Parathyroid adenoma (tissue), 2 donors: ENCODE data around the gene CLEC16A.

Experiments
- H2AFZ ChIP-seq: fragments of 300-600 bp; sonication (generic); one replicate; pipeline ENCODE4 v1.7.0; 2017; ENCODE audit warnings: antibody characterized with exemption, mild to moderate bottlenecking
- H3K27ac ChIP-seq: fragments of 300-600 bp; sonication (generic); one replicate; pipeline ENCODE4 v1.7.0; 2017
- H3K27me3 ChIP-seq: fragments of 300-600 bp; sonication (generic); one replicate; pipeline ENCODE4 v1.7.0; 2017; ENCODE audit warnings: low read length; ENCODE audit not compliant: control insufficient read depth, insufficient read depth
- H3K36me3 ChIP-seq: fragments of 300-600 bp; sonication (generic); one replicate; pipeline ENCODE4 v1.7.0; 2017; ENCODE audit warnings: low read length; ENCODE audit not compliant: control insufficient read depth, insufficient read depth
- H3K4me1 ChIP-seq: fragments of 300-600 bp; sonication (generic); one replicate; pipeline ENCODE4 v1.7.0; 2017; ENCODE audit warnings: control low read depth
- H3K4me2 ChIP-seq: fragments of 300-600 bp; sonication (generic); one replicate; pipeline ENCODE4 v1.7.0; 2017; ENCODE audit warnings: low read length
- H3K4me3 ChIP-seq: fragments of 300-600 bp; sonication (generic); one replicate; pipeline ENCODE4 v1.7.0; 2017; ENCODE audit warnings: low read depth, low read length
- H3K79me2 ChIP-seq: fragments of 300-600 bp; sonication (generic); one replicate; pipeline ENCODE4 v1.7.0; 2017; ENCODE audit warnings: control low read depth
- H3K9ac ChIP-seq: fragments of 300-600 bp; sonication (generic); one replicate; pipeline ENCODE4 v1.7.0; 2017; ENCODE audit warnings: mild to moderate bottlenecking
- H3K9me3 ChIP-seq: fragments of 300-600 bp; sonication (generic); one replicate; pipeline ENCODE4 v1.7.0; 2017; ENCODE audit warnings: low read length; ENCODE audit not compliant: control insufficient read depth
- CTCF ChIP-seq: fragments of 300-600 bp; sonication (generic); IDR thresholded peaks from one replicate; pipeline ENCODE4 v1.7.0; 2017; ENCODE audit warnings: antibody characterized with exemption, mild to moderate bottlenecking
- donor health status: primary hyperparathyroidism.

The CLEC16A gene

GRCh38 chr16:11093572-11094074 lies 149.3 kb downstream of the CLEC16A start:
- H3K9me3 ChIP-seq: no peaks in the 10 kb centered on the region
- no peak overlapping the region for H3K4me3 ChIP-seq
- H3K79me2 ChIP-seq: no peaks in the 10 kb centered on the region
- H3K36me3 ChIP-seq: no peaks in the 10 kb centered on the region
- no peak overlapping the region for H3K9ac ChIP-seq
- H3K4me2 ChIP-seq: no peak overlapping the region
- H3K27me3 ChIP-seq: no peaks in the 10 kb centered on the region
- no peak overlapping the region for H3K27ac ChIP-seq
- no peaks in the 10 kb centered on the region for H3K4me1 ChIP-seq
- H2AFZ ChIP-seq: no peak overlapping the region
- no peak for TF ChIP-seq CTCF

- no peak overlapping the region for H3K27ac ChIP-seq
- no peak for TF ChIP-seq CTCF
- H3K4me1 ChIP-seq: no peaks in the 10 kb centered on the region
These were observed 149.9 kb downstream of the CLEC16A start for GRCh38 chr16:11094075-11094856.

GRCh38 chr16:11094857-11095565 lies 150.6 kb downstream of the CLEC16A start:
- no peaks in the 10 kb centered on the region for H3K36me3 ChIP-seq
- H3K4me1 ChIP-seq: no peaks in the 10 kb centered on the region
- H3K9me3 ChIP-seq: no peaks in the 10 kb centered on the region
- H3K4me2 ChIP-seq: no peak overlapping the region
- H3K27ac ChIP-seq: no peak overlapping the region
- H3K9ac ChIP-seq: no peak overlapping the region
- no peak overlapping the region for H3K4me3 ChIP-seq
- H2AFZ ChIP-seq: no peak overlapping the region
- no peak for TF ChIP-seq CTCF
- H3K79me2 ChIP-seq: no peaks in the 10 kb centered on the region
- no peaks in the 10 kb centered on the region for H3K27me3 ChIP-seq

More at GRCh38 chr16:11094075-11094856, 149.9 kb downstream of the CLEC16A start:
- Histone ChIP-seq H3K79me2 (no peaks in the 10 kb centered on the region), H3K9me3 (no peaks in the 10 kb centered on the region), H3K36me3 (no peaks in the 10 kb centered on the region), H3K27me3 (no peaks in the 10 kb centered on the region), H3K4me3 (no peak overlapping the region), H3K4me2 (no peak overlapping the region), H2AFZ (no peak overlapping the region), H3K9ac (no peak overlapping the region)

- no peaks in the 10 kb centered on the region for H3K79me2 ChIP-seq
- no peak overlapping the region for H3K4me2 ChIP-seq
- no peak for TF ChIP-seq CTCF
- H3K9me3 ChIP-seq: no peaks in the 10 kb centered on the region
- no peak overlapping the region for H2AFZ ChIP-seq
- H3K9ac ChIP-seq: no peak overlapping the region
- no peak overlapping the region for H3K4me3 ChIP-seq
- H3K36me3 ChIP-seq: no peaks in the 10 kb centered on the region
- no peaks in the 10 kb centered on the region for H3K4me1 ChIP-seq
- no peak overlapping the region for H3K27ac ChIP-seq
- no peaks in the 10 kb centered on the region for H3K27me3 ChIP-seq
These were observed 151.6 kb downstream of the CLEC16A start for GRCh38 chr16:11095935-11096334.
